Fibroblast of lung (primary cell): ENCODE data around the gene NOL11. TPM values are rescaled to one million over a fixed set of nuclear protein-coding genes. Genes with fewer than 3 reads are reported as not detected.

Experiments
- DNase-seq, 2 donors: peaks; one replicate each; pipeline versions ENCODE4 v3.0.0 to v3.0.0-alpha.2; 2010; ENCODE audit warnings: low read depth in 2 of 2
- H2AFZ ChIP-seq: 2 replicates; pipeline ENCODE4 v1.5.1; 2012; ENCODE audit warnings: low read length, control low read depth, inconsistent platforms
- H3K27ac ChIP-seq: 2 replicates; pipeline ENCODE4 v1.5.1; 2011; ENCODE audit warnings: low read length, control low read depth; ENCODE audit not compliant: insufficient read depth
- H3K27me3 ChIP-seq: 2 replicates; pipeline ENCODE4 v1.5.1; 2011; ENCODE audit warnings: mild to moderate bottlenecking, low read length; ENCODE audit not compliant: control insufficient read depth, insufficient read depth
- H3K36me3 ChIP-seq: 2 replicates; pipeline ENCODE4 v1.5.1; 2011; ENCODE audit warnings: low read length; ENCODE audit not compliant: control insufficient read depth, insufficient read depth
- H3K4me1 ChIP-seq: 2 replicates; pipeline ENCODE4 v1.5.1; 2011; ENCODE audit warnings: low read length; ENCODE audit not compliant: control insufficient read depth, insufficient read depth; ENCODE audit errors: extremely low read depth
- H3K4me2 ChIP-seq: 2 replicates; pipeline ENCODE4 v1.5.1; 2011; ENCODE audit warnings: low read length, control low read depth; ENCODE audit not compliant: insufficient read depth; ENCODE audit errors: extremely low read depth
- H3K4me3 ChIP-seq, 4 experiments: fragments of 200-600 bp in 1 of 4; sonication (generic) in 1 of 4; replicated peaks in 1 of 4; 2 replicates each; pipeline ENCODE4 v1.5.1; 2011 to 2016; ENCODE audit warnings: low read length in 4 of 4, low read depth in 3 of 4, mild to moderate bottlenecking in 3 of 4, control low read depth in 2 of 4, inconsistent platforms in 1 of 4, mixed read lengths in 1 of 4; ENCODE audit not compliant: insufficient read depth in 1 of 4; ENCODE audit errors: control extremely low read depth in 1 of 4
- H3K79me2 ChIP-seq: 2 replicates; pipeline ENCODE4 v1.5.1; 2012; ENCODE audit warnings: mild to moderate bottlenecking, low read length, inconsistent platforms; ENCODE audit not compliant: control insufficient read depth, insufficient read depth
- H3K9ac ChIP-seq: 2 replicates; pipeline ENCODE4 v1.5.1; 2011; ENCODE audit warnings: mild to moderate bottlenecking, low read length, control low read depth; ENCODE audit not compliant: insufficient read depth
- H3K9me3 ChIP-seq: 2 replicates; pipeline ENCODE4 v1.5.1; 2012; ENCODE audit warnings: low read depth, low read length; ENCODE audit not compliant: control insufficient read depth, insufficient read depth
- H4K20me1 ChIP-seq: 2 replicates; pipeline ENCODE4 v1.5.1; 2011; ENCODE audit warnings: low read length; ENCODE audit not compliant: control insufficient read depth, insufficient read depth; ENCODE audit errors: extremely low read depth
- CTCF ChIP-seq, 2 donors: IDR thresholded peaks in 1 of 2; conservative IDR thresholded peaks in 1 of 2; 1 replicate in 1 of 2; 2 replicates in 1 of 2; pipeline ENCODE4 v1.5.1; 2011 to 2012; ENCODE audit warnings: low read length in 2 of 2, control low read depth in 1 of 2, inconsistent platforms in 1 of 2, low read depth in 1 of 2, mild to moderate bottlenecking in 1 of 2
- EZH2 ChIP-seq: IDR thresholded peaks from 2 replicates; pipeline ENCODE4 v1.5.1; 2012; ENCODE audit warnings: low read length, control low read depth, mild to moderate bottlenecking; ENCODE audit errors: missing control alignments
- polyA plus RNA-seq, 2 donors: library from polyadenylated mRNA; depleted of rRNA in 1 of 2; stranded (reverse) in 1 of 2; unstranded in 1 of 2; fragments of >200 nt; gene quantifications; 2 replicates each; pipeline ENCODE4 v1.2.1, GENCODE V29; 2011 to 2012; ENCODE audit warnings: missing spikeins in 1 of 2
- total RNA-seq: library from RNA; depleted of rRNA; stranded (reverse); fragments of >200 nt; gene quantifications from 2 replicates; pipeline ENCODE4 v1.2.1, GENCODE V29; 2014

Gene NOL11
- total and polyA plus RNA-seq, 2 donors (not counting 1 experiment from before 2014, with no cell fraction given), result 21.5 to 35.6 TPM

- H3K4me1 ChIP-seq, result no peaks in the 10 kb centered on the region
- no peaks in the 10 kb centered on the region for H3K79me2 ChIP-seq
- TF ChIP-seq EZH2, result no peak
- TF ChIP-seq CTCF (conservative IDR thresholded peaks at IDR 0.05 in 1 of 2, IDR thresholded peaks at IDR 0.05 in 1 of 2; ENCODE audit: low read depth in 1 of 2, low read length in 2 of 2), result no peak
- H4K20me1 ChIP-seq, result no peaks in the 10 kb centered on the region
- H3K4me2 ChIP-seq, result no peak overlapping the region
- no peak overlapping the region for H3K9ac ChIP-seq
- H3K4me3 ChIP-seq, result no peak overlapping the region
- no peak overlapping the region for H2AFZ ChIP-seq
- no peaks in the 10 kb centered on the region for H3K36me3 ChIP-seq
- DNase-seq, result no peak
- H3K27me3 ChIP-seq, result no peaks in the 10 kb centered on the region
- H3K9me3 ChIP-seq, result no peaks in the 10 kb centered on the region
- H3K27ac ChIP-seq, result no peak overlapping the region
These were observed 35.5 kb upstream of the NOL11 start for GRCh38 chr17:67682196-67682595.

DNA sequence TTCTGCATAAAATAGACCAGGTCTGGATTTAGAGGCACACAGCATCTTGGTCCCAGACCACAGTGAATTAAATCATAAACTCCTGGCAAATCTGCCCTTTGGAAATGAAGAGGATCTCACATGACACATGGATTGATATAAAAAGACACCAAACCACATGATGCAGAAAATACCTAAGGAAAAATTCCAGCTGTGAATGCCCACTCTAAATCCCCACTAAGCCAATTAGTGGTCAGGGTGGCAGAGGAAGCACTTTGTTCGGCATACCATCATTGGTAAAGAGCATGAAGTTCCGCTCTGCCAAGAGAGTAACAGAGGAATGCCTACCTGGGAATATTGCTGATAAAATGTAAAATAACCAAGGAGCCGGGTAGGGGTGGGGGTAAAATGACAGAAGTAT is 32.4 kb upstream of the NOL11 start:
- H4K20me1 ChIP-seq, result no peaks in the 10 kb centered on the region
- no peak overlapping the region for H3K9ac ChIP-seq
- DNase-seq, result no peak
- H3K27ac ChIP-seq, result no peak overlapping the region
- H3K79me2 ChIP-seq, result no peaks in the 10 kb centered on the region
- H3K36me3 ChIP-seq, result no peaks in the 10 kb centered on the region
- H3K4me2 ChIP-seq, result no peak overlapping the region
- no peaks in the 10 kb centered on the region for H3K4me1 ChIP-seq
- H3K4me3 ChIP-seq, result no peak overlapping the region
- H2AFZ ChIP-seq, result no peak overlapping the region
- H3K9me3 ChIP-seq, result no peaks in the 10 kb centered on the region
- TF ChIP-seq EZH2 (no peak), CTCF (conservative IDR thresholded peaks at IDR 0.05 in 1 of 2, IDR thresholded peaks at IDR 0.05 in 1 of 2; ENCODE audit: low read depth in 1 of 2, low read length in 2 of 2) (no peak)
- H3K27me3 ChIP-seq, result no peaks in the 10 kb centered on the region

GRCh38 chr17:67686241-67686640 is 31.5 kb upstream of the NOL11 start:
- Histone ChIP-seq H3K27ac (no peak overlapping the region), H3K9ac (no peak overlapping the region), H3K9me3 (no peaks in the 10 kb centered on the region), H3K79me2 (no peaks in the 10 kb centered on the region), H2AFZ (no peak overlapping the region), H3K4me2 (no peak overlapping the region), H3K36me3 (no peaks in the 10 kb centered on the region), H3K4me1 (no peaks in the 10 kb centered on the region), H4K20me1 (no peaks in the 10 kb centered on the region), H3K27me3 (no peaks in the 10 kb centered on the region), H3K4me3 (no peak overlapping the region)
- TF ChIP-seq CTCF (conservative IDR thresholded peaks at IDR 0.05 in 1 of 2, IDR thresholded peaks at IDR 0.05 in 1 of 2; ENCODE audit: low read depth in 1 of 2, low read length in 2 of 2), result no peak
- no peak for TF ChIP-seq EZH2
- no peak for DNase-seq
